GM19463 (cell line): ENCODE measurements around the gene DRC1.

Experiments
- ATAC-seq: cut with Tn5 transposase; IDR thresholded peaks from one replicate; pipeline ENCODE4 v1.9.1; 2021; ENCODE audit warnings: mild to moderate bottlenecking, moderate library complexity; ENCODE audit not compliant: unreplicated experiment

DRC1 gene

GRCh38 chr2:26396734-26397298 is 4.9 kb upstream of the DRC1 start:
- ATAC-seq, result no peak

- no peak for ATAC-seq
These were observed 1.8 kb upstream of the DRC1 start for GRCh38 chr2:26399771-26400376.

- no peak for ATAC-seq
These were observed 997 bp upstream of the DRC1 start for GRCh38 chr2:26400723-26401122.

- no peak for ATAC-seq
These were observed 5.8 kb downstream of the DRC1 start for GRCh38 chr2:26407526-26407925.

GRCh38 chr2:26409785-26410184 is 8.1 kb downstream of the DRC1 start:
- ATAC-seq, result no peak

GRCh38 chr2:26410764-26411243 is 9.1 kb downstream of the DRC1 start:
- ATAC-seq, result no peak

GRCh38 chr2:26411419-26411818 is 9.7 kb downstream of the DRC1 start:
- ATAC-seq, result no peak

GRCh38 chr2:26412091-26412673 is 10.5 kb downstream of the DRC1 start:
- ATAC-seq, result peak; percentile 95

- ATAC-seq, result no peak
These were observed 12.6 kb downstream of the DRC1 start for GRCh38 chr2:26414311-26414710.

GRCh38 chr2:26421961-26422360 is 20.2 kb downstream of the DRC1 start:
- no peak for ATAC-seq

- no peak for ATAC-seq
These were observed 21.4 kb downstream of the DRC1 start for GRCh38 chr2:26422947-26423629.

- no peak for ATAC-seq
These were observed 22.0 kb downstream of the DRC1 start for GRCh38 chr2:26423750-26424149.

GRCh38 chr2:26424221-26424620 is 22.5 kb downstream of the DRC1 start:
- ATAC-seq, result no peak

GRCh38 chr2:26428846-26429245 is 27.1 kb downstream of the DRC1 start:
- ATAC-seq, result no peak

GRCh38 chr2:26429779-26430578 is 28.3 kb downstream of the DRC1 start:
- no peak for ATAC-seq

- no peak for ATAC-seq
These were observed 29.1 kb downstream of the DRC1 start for GRCh38 chr2:26430826-26431225.

- no peak for ATAC-seq
These were observed 30.6 kb downstream of the DRC1 start for GRCh38 chr2:26432363-26432762.

- no peak for ATAC-seq
These were observed 31.1 kb downstream of the DRC1 start for GRCh38 chr2:26432859-26433258.

GRCh38 chr2:26435106-26435505 is 33.4 kb downstream of the DRC1 start:
- no peak for ATAC-seq

- no peak for ATAC-seq
These were observed 36.8 kb downstream of the DRC1 start for GRCh38 chr2:26438526-26438925.

- ATAC-seq, result no peak
These were observed 37.2 kb downstream of the DRC1 start for GRCh38 chr2:26438926-26439325.
